Measurements from ENCODE around the gene SLC6A20.

Gene SLC6A20

GRCh38 chr3:45778761-45779201, 17.6 kb downstream of the SLC6A20 start:
- no peak for DNase-seq (ENCODE audit: low read depth in 2 of 2)

- DNase-seq (ENCODE audit: low read depth in 2 of 2), result no peak
These were observed 18.5 kb downstream of the SLC6A20 start for GRCh38 chr3:45777746-45778386.

GRCh38 chr3:45777111-45777745, 19.1 kb downstream of the SLC6A20 start:
- DNase-seq (ENCODE audit: low read depth in 2 of 2), result no peak

- no peak for DNase-seq (ENCODE audit: low read depth in 2 of 2)
These were observed 19.7 kb downstream of the SLC6A20 start for GRCh38 chr3:45776611-45777010.

GRCh38 chr3:45776301-45776595, 20.1 kb downstream of the SLC6A20 start:
- DNase-seq (ENCODE audit: low read depth in 2 of 2), result no peak

GRCh38 chr3:45775571-45776300, 20.6 kb downstream of the SLC6A20 start:
- DNase-seq (ENCODE audit: low read depth in 2 of 2), result no peak

GRCh38 chr3:45774581-45775521, 21.5 kb downstream of the SLC6A20 start:
- DNase-seq (ENCODE audit: low read depth in 2 of 2), result no peak

- no peak for DNase-seq (ENCODE audit: low read depth in 2 of 2)
These were observed 22.5 kb downstream of the SLC6A20 start for GRCh38 chr3:45773714-45774449.

- DNase-seq (ENCODE audit: low read depth in 2 of 2), result no peak
These were observed 23.3 kb downstream of the SLC6A20 start for GRCh38 chr3:45773072-45773471.

GRCh38 chr3:45772341-45773035, 23.8 kb downstream of the SLC6A20 start:
- peak in 1 of 2 donors; percentile 15 for DNase-seq (ENCODE audit: low read depth in 2 of 2)

GRCh38 chr3:45771831-45772230, 24.5 kb downstream of the SLC6A20 start:
- no peak for DNase-seq (ENCODE audit: low read depth in 2 of 2)

- DNase-seq (ENCODE audit: low read depth in 2 of 2), result no peak
These were observed 25.1 kb downstream of the SLC6A20 start for GRCh38 chr3:45771166-45771775.

- DNase-seq (ENCODE audit: low read depth in 2 of 2), result no peak
These were observed 30.4 kb downstream of the SLC6A20 start for GRCh38 chr3:45765958-45766357.

- no peak for DNase-seq (ENCODE audit: low read depth in 2 of 2)
These were observed 31.0 kb downstream of the SLC6A20 start for GRCh38 chr3:45765266-45765851.

GRCh38 chr3:45763303-45763675, 33.0 kb downstream of the SLC6A20 start:
- DNase-seq (ENCODE audit: low read depth in 2 of 2), result no peak

GRCh38 chr3:45762647-45763302, 33.6 kb downstream of the SLC6A20 start:
- no peak for DNase-seq (ENCODE audit: low read depth in 2 of 2)

GRCh38 chr3:45761831-45762230, 34.5 kb downstream of the SLC6A20 start:
- no peak for DNase-seq (ENCODE audit: low read depth in 2 of 2)

- DNase-seq (ENCODE audit: low read depth in 2 of 2), result peak in 1 of 2 donors; percentile 11
These were observed 35.2 kb downstream of the SLC6A20 start for GRCh38 chr3:45760878-45761711.
